Chondrocyte (in vitro differentiated cells): ENCODE data around the gene SOAT2. TPM values are rescaled to one million over a fixed set of nuclear protein-coding genes. Genes with fewer than 3 reads are reported as not detected.
"Not testable (repeated sequence)": the region's sequence is repeated elsewhere in the genome, so short reads cannot be mapped to it uniquely, and the experiment has no call there.

Source experiments
- DNase-seq: peaks from one replicate; pipeline ENCODE4 v3.0.0; 2021; ENCODE audit warnings: mixed read lengths, low spot score
- H3K27ac Mint-ChIP-seq: one replicate; pipeline ENCODE4 v1.8.0; 2021; ENCODE audit warnings: mild to moderate bottlenecking, moderate library complexity, mixed read lengths; ENCODE audit not compliant: unreplicated experiment
- H3K27me3 Mint-ChIP-seq: 2 replicates; pipeline ENCODE4 v1.8.0; 2021; ENCODE audit warnings: low read depth, mixed read lengths
- H3K36me3 Mint-ChIP-seq: 2 replicates; pipeline ENCODE4 v1.8.0; 2021; ENCODE audit warnings: low read depth, mixed read lengths
- H3K4me1 Mint-ChIP-seq: 2 replicates; pipeline ENCODE4 v1.8.0; 2021; ENCODE audit warnings: low read depth, mild to moderate bottlenecking, mixed read lengths
- H3K4me3 Mint-ChIP-seq: one replicate; pipeline ENCODE4 v1.8.0; 2021; ENCODE audit warnings: mild to moderate bottlenecking, moderate library complexity, mixed read lengths; ENCODE audit not compliant: unreplicated experiment
- H3K9me3 Mint-ChIP-seq: 2 replicates; pipeline ENCODE4 v1.8.0; 2021; ENCODE audit warnings: low read depth, mixed read lengths
- total RNA-seq: library from RNA; stranded (reverse); gene quantifications from 3 replicates; pipeline ENCODE4 v1.2.1, GENCODE V29; 2021
- TF ChIP-seq, protein P1 (sequence below): fragments of 200-600 bp; sonication (generic); IDR thresholded peaks from 2 replicates; pipeline ENCODE4 v1.5.0; 2021; ENCODE audit warnings: antibody characterized with exemption, mild to moderate bottlenecking, moderate library complexity

Gene SOAT2
- total RNA-seq, 1 donor from 2014 or later = not detected

DNA sequence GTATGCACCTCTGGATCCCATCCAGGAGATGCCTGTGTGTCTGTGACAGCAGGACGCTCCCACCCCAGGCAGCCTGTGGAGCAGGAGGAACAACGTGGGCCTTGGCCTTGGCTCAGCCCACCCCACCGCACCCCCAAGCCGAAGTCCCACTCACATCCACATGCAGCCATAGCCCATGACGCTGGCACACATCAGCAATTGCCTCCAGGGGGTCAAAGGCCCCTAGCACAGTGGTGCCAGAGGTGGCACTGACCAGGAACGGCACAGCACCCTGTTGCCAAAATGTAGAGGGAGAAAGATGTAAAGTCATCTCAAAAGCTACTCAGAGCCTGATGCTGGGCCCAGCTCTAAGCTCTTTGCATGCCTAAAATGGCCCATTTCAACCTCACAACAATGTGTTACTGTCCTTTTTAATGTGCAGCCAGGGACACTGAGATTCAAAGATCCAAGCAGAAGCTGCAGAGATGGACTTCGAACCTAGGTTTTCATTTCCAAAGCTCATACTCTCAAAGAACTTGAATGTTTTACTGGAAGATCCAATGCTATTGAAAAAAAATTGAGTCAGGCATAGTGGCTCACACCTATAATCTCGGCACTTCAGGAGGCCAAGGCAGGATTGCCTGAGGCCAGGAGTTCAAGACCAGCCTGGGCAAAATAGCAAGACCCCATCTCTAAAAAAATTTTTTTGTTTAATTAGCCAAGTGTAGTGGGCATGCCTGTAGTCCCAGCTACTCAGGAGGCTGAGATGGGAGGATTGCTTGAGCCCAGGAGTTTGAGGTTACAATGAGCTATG lies 58.0 kb downstream of the SOAT2 start:
- no peak overlapping the region for H3K27ac Mint-ChIP-seq
- peaks cover 7% of the 10 kb centered on the region for H3K36me3 Mint-ChIP-seq
- H3K9me3 Mint-ChIP-seq = no peaks in the 10 kb centered on the region
- TF ChIP-seq, protein P1, sequence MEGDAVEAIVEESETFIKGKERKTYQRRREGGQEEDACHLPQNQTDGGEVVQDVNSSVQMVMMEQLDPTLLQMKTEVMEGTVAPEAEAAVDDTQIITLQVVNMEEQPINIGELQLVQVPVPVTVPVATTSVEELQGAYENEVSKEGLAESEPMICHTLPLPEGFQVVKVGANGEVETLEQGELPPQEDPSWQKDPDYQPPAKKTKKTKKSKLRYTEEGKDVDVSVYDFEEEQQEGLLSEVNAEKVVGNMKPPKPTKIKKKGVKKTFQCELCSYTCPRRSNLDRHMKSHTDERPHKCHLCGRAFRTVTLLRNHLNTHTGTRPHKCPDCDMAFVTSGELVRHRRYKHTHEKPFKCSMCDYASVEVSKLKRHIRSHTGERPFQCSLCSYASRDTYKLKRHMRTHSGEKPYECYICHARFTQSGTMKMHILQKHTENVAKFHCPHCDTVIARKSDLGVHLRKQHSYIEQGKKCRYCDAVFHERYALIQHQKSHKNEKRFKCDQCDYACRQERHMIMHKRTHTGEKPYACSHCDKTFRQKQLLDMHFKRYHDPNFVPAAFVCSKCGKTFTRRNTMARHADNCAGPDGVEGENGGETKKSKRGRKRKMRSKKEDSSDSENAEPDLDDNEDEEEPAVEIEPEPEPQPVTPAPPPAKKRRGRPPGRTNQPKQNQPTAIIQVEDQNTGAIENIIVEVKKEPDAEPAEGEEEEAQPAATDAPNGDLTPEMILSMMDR = no peak
- DNase-seq = no peak
- peaks cover 6% of the 10 kb centered on the region for H3K4me1 Mint-ChIP-seq
- H3K4me3 Mint-ChIP-seq = no peak overlapping the region
- H3K27me3 Mint-ChIP-seq = no peaks in the 10 kb centered on the region

DNA sequence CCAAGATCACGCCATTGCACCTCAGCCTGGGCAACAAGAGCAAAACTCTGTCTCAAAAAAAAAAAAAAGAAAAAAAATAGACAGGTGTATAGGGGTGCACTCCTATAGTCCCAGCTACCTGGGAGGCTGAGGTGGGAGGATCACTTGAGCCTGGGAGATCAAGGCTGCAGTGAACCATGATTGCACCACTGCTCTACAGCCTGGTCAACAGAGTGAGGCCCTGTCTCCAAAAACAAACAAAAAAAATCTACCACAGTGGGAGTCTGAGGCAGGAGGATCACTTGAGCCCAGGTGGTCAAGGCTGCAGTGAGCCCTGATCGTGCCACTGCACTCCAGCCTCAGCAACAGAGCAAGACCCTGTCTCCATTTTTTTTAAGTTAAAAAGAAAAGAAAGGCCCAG lies 59.7 kb downstream of the SOAT2 start:
- peaks cover 10% of the 10 kb centered on the region for H3K36me3 Mint-ChIP-seq
- not testable (repeated sequence) for H3K4me1 Mint-ChIP-seq, DNase-seq, H3K27ac Mint-ChIP-seq, H3K4me3 Mint-ChIP-seq, H3K27me3 Mint-ChIP-seq, H3K9me3 Mint-ChIP-seq

DNA sequence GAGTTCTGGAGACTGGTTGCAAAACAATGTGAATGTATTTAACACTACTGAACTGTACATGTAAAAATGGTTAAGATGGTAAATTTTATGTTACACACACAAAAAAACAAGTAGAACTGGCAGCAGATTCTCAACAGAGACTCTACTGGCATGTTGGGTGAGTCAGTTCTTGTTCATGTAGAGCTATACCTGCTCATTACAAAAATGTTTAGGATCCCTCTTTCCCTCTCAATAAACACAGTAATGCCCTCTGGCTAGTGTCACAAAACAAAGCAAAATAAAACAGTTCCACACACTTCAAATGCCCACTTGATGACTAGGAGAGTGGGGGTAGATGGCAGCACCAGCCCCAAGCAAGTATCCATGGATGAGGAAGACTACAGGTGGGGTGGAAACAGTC lies 63.6 kb downstream of the SOAT2 start:
- H3K36me3 Mint-ChIP-seq = peaks cover 17% of the 10 kb centered on the region
- no peaks in the 10 kb centered on the region for H3K27me3 Mint-ChIP-seq
- TF ChIP-seq, protein P1 = no peak
- H3K4me1 Mint-ChIP-seq = peaks cover 5% of the 10 kb centered on the region
- no peak for DNase-seq
- H3K9me3 Mint-ChIP-seq = no peaks in the 10 kb centered on the region
- H3K4me3 Mint-ChIP-seq = no peak overlapping the region
- H3K27ac Mint-ChIP-seq = no peak overlapping the region

DNA sequence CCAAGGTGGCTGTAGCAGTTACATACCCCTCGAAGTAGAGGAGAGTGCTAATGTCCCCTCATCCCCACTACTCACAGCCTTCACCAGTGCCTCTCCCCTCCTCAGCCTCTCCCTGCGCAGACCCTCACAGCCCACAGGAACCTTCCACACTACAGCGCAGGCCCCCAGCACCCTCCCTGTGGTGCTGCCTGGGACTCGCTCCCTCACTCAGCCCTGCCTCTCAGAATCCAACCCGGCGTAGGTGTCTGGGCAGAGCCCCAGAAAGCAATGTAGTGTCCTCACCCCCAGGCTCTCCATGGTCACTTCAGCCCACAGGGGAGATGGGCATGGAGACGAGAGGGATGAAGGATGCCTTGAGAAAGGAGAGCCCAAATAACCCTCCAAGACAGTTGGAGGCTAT lies 66.4 kb downstream of the SOAT2 start:
- Mint-ChIP-seq H3K27me3 (no peaks in the 10 kb centered on the region), H3K9me3 (no peaks in the 10 kb centered on the region), H3K4me1 (peaks cover 6% of the 10 kb centered on the region), H3K27ac (peak overlapping the region; percentile 38), H3K36me3 (peaks cover 17% of the 10 kb centered on the region), H3K4me3 (no peak overlapping the region)
- DNase-seq = peak; percentile 59
- TF ChIP-seq, protein P1 = no peak

DNA sequence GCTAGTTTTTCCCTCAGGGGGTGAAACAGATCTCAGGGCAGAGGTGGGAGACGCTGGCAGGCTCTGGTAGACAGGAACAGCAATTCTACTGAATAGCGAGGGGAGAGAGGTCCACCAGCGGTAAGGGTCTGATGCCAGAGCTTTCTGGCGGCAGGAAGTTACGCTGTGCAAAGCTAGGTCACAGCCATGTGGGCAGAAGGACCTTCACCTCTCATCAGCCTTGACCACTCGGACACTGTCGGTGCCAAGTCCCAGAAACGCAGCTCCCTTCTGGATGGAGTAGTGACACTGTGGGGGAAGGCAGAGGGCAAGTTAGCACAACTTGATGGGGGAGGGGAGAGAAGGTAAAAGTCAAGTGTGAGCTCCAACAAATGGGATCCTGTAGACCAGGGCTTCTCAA lies 66.9 kb downstream of the SOAT2 start:
- TF ChIP-seq, protein P1 = no peak
- Mint-ChIP-seq H3K4me1 (peaks cover 11% of the 10 kb centered on the region), H3K9me3 (no peaks in the 10 kb centered on the region), H3K36me3 (peaks cover 17% of the 10 kb centered on the region), H3K4me3 (no peak overlapping the region), H3K27me3 (no peaks in the 10 kb centered on the region), H3K27ac (no peak overlapping the region)
- DNase-seq = peak; percentile 32
